Spleen (tissue), 11 donors: ENCODE data around the gene ZNRF3. TPM values are rescaled to one million over a fixed set of nuclear protein-coding genes. Genes with fewer than 3 reads are reported as not detected.

Experiments used
- DNase-seq: peaks from one replicate; pipeline ENCODE4 v3.0.0-alpha.2; 2020
- H3K27ac ChIP-seq, 8 donors: fragments of 200-600 bp; sonication (generic) in 7 of 8; 1 replicate in 4 of 8; 2 replicates in 4 of 8; pipeline versions ENCODE4 v1.5.0 to v1.8.0; 2016 to 2021; ENCODE audit warnings: inconsistent platforms in 4 of 8, mild to moderate bottlenecking in 4 of 8, moderate library complexity in 1 of 8
- H3K27me3 ChIP-seq, 7 donors: fragments of 200-600 bp; sonication (generic) in 6 of 7; replicated peaks in 1 of 7; 1 replicate in 4 of 7; 2 replicates in 3 of 7; pipeline versions ENCODE4 v1.5.0 to v1.8.0; 2016 to 2021; ENCODE audit warnings: inconsistent platforms in 3 of 7, mild to moderate bottlenecking in 1 of 7
- H3K36me3 ChIP-seq, 6 donors: fragments of 200-600 bp; sonication (generic) in 5 of 6; 1 replicate in 4 of 6; 2 replicates in 2 of 6; pipeline versions ENCODE4 v1.5.0 to v1.8.0; 2016 to 2021; ENCODE audit warnings: inconsistent platforms in 2 of 6
- H3K4me1 ChIP-seq, 6 donors: fragments of 200-600 bp; sonication (generic) in 5 of 6; 1 replicate in 3 of 6; 2 replicates in 3 of 6; pipeline versions ENCODE4 v1.5.0 to v1.8.0; 2016 to 2021; ENCODE audit warnings: inconsistent platforms in 3 of 6
- H3K4me3 ChIP-seq, 8 donors: fragments of 200-600 bp; sonication (generic) in 7 of 8; 1 replicate in 4 of 8; 2 replicates in 4 of 8; pipeline versions ENCODE4 v1.5.0 to v1.8.0; 2016 to 2021; ENCODE audit warnings: inconsistent platforms in 4 of 8, mild to moderate bottlenecking in 4 of 8, moderate library complexity in 2 of 8
- H3K9me3 ChIP-seq, 8 donors: fragments of 200-600 bp; sonication (generic) in 7 of 8; 1 replicate in 4 of 8; 2 replicates in 4 of 8; pipeline versions ENCODE4 v1.5.0 to v1.8.0; 2016 to 2021; ENCODE audit warnings: inconsistent platforms in 4 of 8
- CTCF ChIP-seq, 11 experiments: fragments of 200-600 bp in 7 of 11; fragments of 450-650 bp in 4 of 11; sonication (generic) in 4 of 11; IDR thresholded peaks in 8 of 11; conservative IDR thresholded peaks in 3 of 11; 1 replicate in 7 of 11; 2 replicates in 4 of 11; pipeline versions ENCODE4 v1.4.0 to v1.8.0; 2016 to 2021; ENCODE audit warnings: antibody characterized with exemption in 11 of 11, inconsistent platforms in 4 of 11, mild to moderate bottlenecking in 1 of 11
- POLR2A ChIP-seq, 3 donors: fragments of 450-650 bp; IDR thresholded peaks; one replicate each; pipeline ENCODE4 v1.5.1; 2017; ENCODE audit warnings: antibody characterized with exemption in 3 of 3, mild to moderate bottlenecking in 1 of 3
- POLR2AphosphoS5 ChIP-seq, 3 donors: sonication (generic); formaldehyde crosslinking; IDR thresholded peaks; one replicate each; pipeline ENCODE4 v1.5.1; 2017; ENCODE audit warnings: antibody characterized with exemption in 3 of 3
- WGBS, 5 donors: extraction: QIAGEN DNeasy Blood & Tissue Kit in 3 of 5; methylation state at CpG; one replicate each; pipeline versions ENCODE4 v1.1.5 to v1.1.7; 2013 to 2018; 5-methylcytosine and 5-hydroxymethylcytosine counted together
- intact Hi-C: fragments of 100-400 bp; cut with DNase I; formaldehyde crosslinking; loops from one replicate; pipeline ENCODE4 v1.15.0; 2023; ENCODE audit warnings: low total_unique reads
- polyA plus RNA-seq, 3 donors: library from polyadenylated mRNA; stranded (reverse); fragments of 200-250 nt; gene quantifications; one replicate each; pipeline ENCODE4 v1.2.1, GENCODE V29; 2013
- total RNA-seq, 7 donors: library from RNA; depleted of rRNA in 3 of 7; stranded (reverse); fragments of >200 nt in 3 of 7; fragmentation: NEBNext Ultra II Directional in 4 of 7; extraction: Animal tissue kit (Norgen Biotek cat#: 25700) in 4 of 7; gene quantifications; one replicate each; pipeline versions ENCODE4 v1.1.0 to v1.2.1, GENCODE V29; 2016 to 2021
- donor health status: healthy with polysubstance abuse.
- donor health status: DM: no; HTN: no; CAD: no; lungs with moderate emphysema.
- donor health status: DM: no; HTN: no; CAD: no.
- donor health status: Bipolar disorder and iron deficiency.
- donor health status: healthy.
- donor health status: DM: no; HTN: no; CAD: no.
- donor health status: DM: yes; HTN: yes; CAD: no.

Gene ZNRF3
- total and polyA plus RNA-seq, 10 donors = 0.15 to 4.5 (median 2.6) TPM

DNA sequence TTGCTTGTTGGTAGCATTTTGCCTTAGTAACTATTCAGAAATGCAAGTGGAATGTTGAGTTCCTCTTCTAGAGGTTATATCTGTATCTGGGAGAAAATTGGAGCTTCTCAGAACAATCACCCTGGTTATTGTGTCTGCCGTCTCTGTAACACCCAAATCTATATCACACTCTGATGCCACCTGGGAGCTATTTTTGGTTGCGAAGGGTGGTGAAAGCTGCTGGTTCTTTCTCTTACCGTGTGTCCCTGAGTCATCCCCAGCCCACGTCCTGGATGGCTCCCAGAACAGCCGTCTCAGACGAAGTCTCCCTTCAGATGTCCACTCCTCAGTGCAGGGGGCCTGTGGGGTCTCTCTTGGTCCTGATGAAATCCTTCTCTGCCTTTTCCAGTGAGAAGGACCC, 94.8 kb downstream of the ZNRF3 start:
- H3K27ac ChIP-seq = no peak overlapping the region
- H3K36me3 ChIP-seq = no peaks in the 10 kb centered on the region
- 58 to 63% (median 61%) methylated on average over 6 of the region's 6 CpGs for WGBS, 5 donors
- TF ChIP-seq POLR2A (IDR thresholded peaks at IDR 0.05) (no peak), POLR2AphosphoS5 (IDR thresholded peaks at IDR 0.05) (no peak), CTCF (IDR thresholded peaks at IDR 0.05 in 8 of 11, conservative IDR thresholded peaks at IDR 0.05 in 3 of 11) (no peak)
- no peaks in the 10 kb centered on the region for H3K9me3 ChIP-seq
- no peak for DNase-seq
- intact Hi-C loops = no loop called here
- H3K4me1 ChIP-seq = peaks cover 0 to 6% (median 0%) of the 10 kb centered on the region in 6 donors
- no peak overlapping the region for H3K4me3 ChIP-seq
- H3K27me3 ChIP-seq = peaks cover 0 to 5% (median 0%) of the 10 kb centered on the region in 7 donors

DNA sequence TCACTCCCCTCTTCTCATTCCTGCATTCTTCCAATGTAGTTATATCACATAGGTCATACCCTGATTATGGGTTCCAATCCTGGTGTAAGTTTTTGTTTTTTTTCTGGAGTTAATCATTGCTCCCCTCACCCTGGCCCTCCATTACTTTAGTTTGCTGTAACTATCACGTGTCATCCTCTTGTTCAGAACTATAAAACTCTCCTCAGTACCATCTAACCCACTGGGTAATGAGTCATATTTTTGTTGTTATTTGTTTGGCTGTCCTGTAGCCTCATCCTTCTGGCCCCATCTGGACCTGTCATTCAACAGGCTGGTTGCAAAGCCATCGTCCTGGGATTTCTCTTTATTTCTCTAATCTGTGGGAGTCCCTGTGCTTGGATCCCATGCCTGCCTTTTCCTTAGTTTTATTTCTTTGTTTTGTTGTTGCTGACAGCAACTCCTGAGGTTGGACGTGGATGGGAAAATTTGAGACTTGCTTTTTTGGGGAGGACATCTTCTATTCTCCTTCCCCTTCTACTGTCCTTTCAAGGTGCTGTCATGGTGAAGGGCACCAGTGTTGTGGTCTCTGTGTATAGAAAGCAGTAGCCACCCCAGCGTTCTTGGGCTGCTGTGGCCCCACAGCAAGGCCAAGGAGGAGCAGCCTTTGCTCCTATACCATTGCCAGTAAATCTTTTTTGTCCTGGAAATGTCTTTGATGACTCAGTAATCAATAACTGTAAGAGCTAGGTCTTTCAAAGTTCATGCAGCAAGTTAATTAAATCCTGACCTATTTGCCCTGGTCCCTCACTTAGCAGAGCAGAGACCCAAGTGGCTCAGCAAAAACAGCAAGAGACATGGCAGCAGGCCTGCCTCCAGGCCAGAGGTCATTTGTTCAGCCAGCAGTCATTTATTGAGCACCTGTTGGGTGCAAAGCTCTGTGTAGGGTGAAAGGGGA, 95.8 kb downstream of the ZNRF3 start:
- Histone ChIP-seq H3K9me3 (no peaks in the 10 kb centered on the region), H3K36me3 (no peaks in the 10 kb centered on the region), H3K27ac (no peak overlapping the region), H3K4me3 (no peak overlapping the region), H3K27me3 (peaks cover 0 to 5% (median 0%) of the 10 kb centered on the region in 7 donors), H3K4me1 (peaks cover 0 to 6% (median 0%) of the 10 kb centered on the region in 6 donors)
- intact Hi-C loops = no loop called here
- 71 to 81% (median 72%) methylated on average over 4 of the region's 4 CpGs for WGBS, 5 donors
- no peak for DNase-seq
- TF ChIP-seq CTCF (IDR thresholded peaks at IDR 0.05 in 8 of 11, conservative IDR thresholded peaks at IDR 0.05 in 3 of 11) (no peak), POLR2A (IDR thresholded peaks at IDR 0.05) (no peak), POLR2AphosphoS5 (IDR thresholded peaks at IDR 0.05) (no peak)

- no peak for DNase-seq
- Histone ChIP-seq H3K9me3 (peaks cover 0 to 3% (median under 1%) of the 10 kb centered on the region in 8 donors), H3K27ac (no peak overlapping the region), H3K4me1 (peaks cover 0 to 6% (median 0%) of the 10 kb centered on the region in 6 donors), H3K36me3 (no peaks in the 10 kb centered on the region), H3K27me3 (peaks cover 0 to 5% (median 0%) of the 10 kb centered on the region in 7 donors), H3K4me3 (no peak overlapping the region)
- intact Hi-C loops = no loop called here
- no peak for TF ChIP-seq POLR2AphosphoS5 (IDR thresholded peaks at IDR 0.05)
Measured at GRCh38 chr22:28980326-28980725, 97.0 kb downstream of the ZNRF3 start.

- peaks cover 0 to 5% (median 0%) of the 10 kb centered on the region in 7 donors for H3K27me3 ChIP-seq
- intact Hi-C loops = no loop called here
- peaks cover 0 to 10% (median 2%) of the 10 kb centered on the region in 8 donors for H3K9me3 ChIP-seq
- H3K27ac ChIP-seq = no peak overlapping the region
- no peak overlapping the region for H3K4me3 ChIP-seq
- peaks cover 0 to 3% (median 0%) of the 10 kb centered on the region in 6 donors for H3K4me1 ChIP-seq
- no peaks in the 10 kb centered on the region for H3K36me3 ChIP-seq
- TF ChIP-seq CTCF (IDR thresholded peaks at IDR 0.05 in 8 of 11, conservative IDR thresholded peaks at IDR 0.05 in 3 of 11) = no peak
- no peak for TF ChIP-seq POLR2AphosphoS5 (IDR thresholded peaks at IDR 0.05)
- TF ChIP-seq POLR2A (IDR thresholded peaks at IDR 0.05) = no peak
- DNase-seq = no peak
- 93 to 95% (median 95%) methylated on average over 14 of the region's 14 CpGs for WGBS, 5 donors
Measured at GRCh38 chr22:28981818-28982499, 98.6 kb downstream of the ZNRF3 start.
